IPS-20b (cell line): Measurements from ENCODE around the gene INPP5A.

Experiments
- H3K27ac ChIP-seq: one replicate; pipeline ENCODE4 v1.5.1; 2013; ENCODE audit warnings: low read length
- H3K27me3 ChIP-seq: 2 replicates; pipeline ENCODE4 v1.6.1; 2013; ENCODE audit warnings: mild to moderate bottlenecking, low read length, inconsistent platforms; ENCODE audit not compliant: insufficient read depth
- H3K36me3 ChIP-seq: 2 replicates; pipeline ENCODE4 v1.6.1; 2013; ENCODE audit warnings: low read depth, mild to moderate bottlenecking, inconsistent platforms, low read length, moderate library complexity; ENCODE audit not compliant: insufficient read depth
- H3K4me1 ChIP-seq: 2 replicates; pipeline ENCODE4 v1.6.1; 2013; ENCODE audit warnings: mild to moderate bottlenecking, control low read depth, inconsistent platforms, low read length, moderate library complexity; ENCODE audit not compliant: insufficient read depth
- H3K4me3 ChIP-seq: 2 replicates; pipeline ENCODE4 v1.5.1; 2013; ENCODE audit warnings: mild to moderate bottlenecking, low read length, inconsistent platforms
- H3K9ac ChIP-seq: 2 replicates; pipeline ENCODE4 v1.6.1; 2013; ENCODE audit warnings: low read depth, mild to moderate bottlenecking, inconsistent platforms, low read length, moderate library complexity
- H3K9me3 ChIP-seq: 2 replicates; pipeline ENCODE4 v1.6.1; 2013; ENCODE audit warnings: mild to moderate bottlenecking, low read depth, low read length, inconsistent platforms; ENCODE audit not compliant: insufficient read depth

The INPP5A gene

DNA sequence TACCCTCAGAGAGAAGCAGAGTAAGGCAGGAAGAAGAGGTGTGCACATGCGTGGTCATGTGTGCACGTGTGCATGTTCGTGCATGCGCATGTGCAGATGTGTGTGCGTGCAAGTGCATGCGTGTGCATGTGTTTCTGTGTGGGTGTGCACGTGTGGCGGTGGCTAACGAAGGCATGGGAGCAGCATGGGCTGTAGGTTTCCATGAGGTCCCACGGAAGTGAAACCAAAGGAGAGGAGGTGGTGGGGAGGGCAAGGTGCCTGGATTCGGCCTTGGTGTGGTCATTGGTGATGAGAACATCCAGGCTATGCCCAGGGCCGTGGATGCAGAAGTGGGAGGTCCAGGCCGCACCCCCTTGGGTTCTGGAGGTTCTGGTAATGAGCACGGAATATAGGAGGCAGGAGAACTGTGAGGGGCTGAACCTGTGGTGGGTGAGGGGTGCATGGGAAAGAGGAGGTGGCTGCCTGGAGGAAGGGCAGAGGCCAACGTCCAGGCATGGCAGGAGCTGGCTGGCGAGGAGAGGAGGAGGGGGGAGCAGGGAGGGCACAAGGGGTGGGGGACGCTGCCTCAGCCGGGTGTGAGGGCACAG is 2.4 kb upstream of the INPP5A start:
- Histone ChIP-seq H3K27me3 (peaks cover 34% of the 10 kb centered on the region), H3K4me1 (peaks cover 18% of the 10 kb centered on the region), H3K9me3 (peaks cover 5% of the 10 kb centered on the region; the same call in 1 of the 2 replicates), H3K9ac (no peak overlapping the region), H3K4me3 (no peak overlapping the region), H3K36me3 (no peaks in the 10 kb centered on the region), H3K27ac (no peak overlapping the region)

DNA sequence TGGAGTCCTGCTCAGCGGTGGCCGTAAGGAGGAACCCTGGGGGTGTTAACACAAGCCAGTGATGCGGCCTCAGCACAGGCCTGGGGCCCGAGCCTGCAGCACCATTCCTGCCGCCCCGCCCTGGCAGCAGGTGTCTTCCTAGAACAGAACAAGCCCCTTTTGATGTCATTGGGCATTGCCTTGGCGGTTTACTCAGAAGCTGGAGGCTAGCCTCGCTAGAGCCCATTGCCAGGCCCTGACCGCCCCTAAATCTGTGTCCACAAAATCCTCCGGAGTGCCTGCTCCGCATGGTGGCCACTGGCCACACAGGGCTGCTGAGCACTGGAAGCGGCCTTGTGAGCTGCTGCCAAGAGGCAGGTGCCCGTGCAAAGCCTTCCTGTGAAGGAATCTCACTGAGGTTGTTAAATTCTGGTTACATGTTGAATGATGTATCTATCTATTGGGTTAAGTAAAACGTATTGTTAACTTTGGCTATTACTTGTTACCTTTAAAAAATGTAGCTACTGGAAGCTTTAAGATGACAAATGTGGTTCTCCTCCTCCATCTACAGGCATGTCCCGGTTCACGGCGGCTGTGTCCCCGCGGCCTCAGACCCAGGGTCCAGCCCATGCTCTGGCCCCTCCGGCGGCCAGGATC is 1.2 kb upstream of the INPP5A start:
- Histone ChIP-seq H3K4me3 (peak overlapping the region; percentile 71), H3K4me1 (peaks cover 29% of the 10 kb centered on the region), H3K27me3 (peaks cover 35% of the 10 kb centered on the region), H3K36me3 (no peaks in the 10 kb centered on the region), H3K9me3 (peaks cover 4% of the 10 kb centered on the region; the same call in 1 of the 2 replicates), H3K27ac (no peak overlapping the region), H3K9ac (peak overlapping the region; percentile 61; the same call in 1 of the 2 replicates)

DNA sequence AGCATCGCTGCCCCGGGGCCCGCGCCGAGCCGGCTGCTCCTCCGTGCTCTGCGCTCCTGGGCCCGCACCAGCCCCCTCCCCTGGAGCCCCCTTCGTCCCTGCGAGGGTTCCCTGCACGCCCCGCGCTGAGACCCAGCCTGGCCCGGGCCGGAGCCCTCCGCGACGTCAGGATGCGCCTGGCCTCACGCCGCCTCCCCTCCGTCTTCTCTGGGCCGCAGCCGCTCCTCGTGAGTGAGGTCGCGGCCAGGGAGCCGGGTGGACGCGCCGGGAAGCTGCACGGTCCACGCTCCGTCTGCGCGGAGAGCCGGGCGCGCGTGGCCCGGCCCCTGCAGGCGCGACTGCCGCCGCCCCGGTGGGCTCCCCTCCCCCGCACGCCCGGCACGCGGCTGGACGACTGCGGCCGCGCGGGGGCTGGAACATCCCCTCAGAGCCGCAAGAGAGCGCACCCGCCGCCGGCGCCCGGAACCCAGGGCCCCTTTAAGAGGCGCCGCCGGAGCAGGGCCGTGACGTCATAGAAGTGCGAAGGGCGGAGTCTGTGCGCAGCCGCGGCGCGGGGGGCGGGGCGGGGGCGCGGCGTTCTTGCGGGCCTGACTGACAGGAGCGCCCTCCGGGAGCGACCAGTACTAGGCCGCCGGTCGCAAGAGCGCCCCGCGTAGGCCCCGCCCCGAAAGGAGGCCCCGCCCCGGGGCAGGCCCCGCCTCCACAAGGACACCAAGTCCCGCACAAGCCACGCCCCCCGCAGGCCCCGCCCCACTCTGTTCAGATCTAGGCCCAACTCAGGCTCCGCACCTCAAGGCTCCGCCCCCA is 507 bp upstream of the INPP5A start:
- Histone ChIP-seq H3K4me1 (peaks cover 36% of the 10 kb centered on the region), H3K36me3 (no peaks in the 10 kb centered on the region), H3K4me3 (peak overlapping the region; percentile 71), H3K27me3 (peaks cover 35% of the 10 kb centered on the region), H3K9me3 (no peaks in the 10 kb centered on the region), H3K9ac (peak overlapping the region; percentile 61; the same call in 1 of the 2 replicates), H3K27ac (no peak overlapping the region)

DNA sequence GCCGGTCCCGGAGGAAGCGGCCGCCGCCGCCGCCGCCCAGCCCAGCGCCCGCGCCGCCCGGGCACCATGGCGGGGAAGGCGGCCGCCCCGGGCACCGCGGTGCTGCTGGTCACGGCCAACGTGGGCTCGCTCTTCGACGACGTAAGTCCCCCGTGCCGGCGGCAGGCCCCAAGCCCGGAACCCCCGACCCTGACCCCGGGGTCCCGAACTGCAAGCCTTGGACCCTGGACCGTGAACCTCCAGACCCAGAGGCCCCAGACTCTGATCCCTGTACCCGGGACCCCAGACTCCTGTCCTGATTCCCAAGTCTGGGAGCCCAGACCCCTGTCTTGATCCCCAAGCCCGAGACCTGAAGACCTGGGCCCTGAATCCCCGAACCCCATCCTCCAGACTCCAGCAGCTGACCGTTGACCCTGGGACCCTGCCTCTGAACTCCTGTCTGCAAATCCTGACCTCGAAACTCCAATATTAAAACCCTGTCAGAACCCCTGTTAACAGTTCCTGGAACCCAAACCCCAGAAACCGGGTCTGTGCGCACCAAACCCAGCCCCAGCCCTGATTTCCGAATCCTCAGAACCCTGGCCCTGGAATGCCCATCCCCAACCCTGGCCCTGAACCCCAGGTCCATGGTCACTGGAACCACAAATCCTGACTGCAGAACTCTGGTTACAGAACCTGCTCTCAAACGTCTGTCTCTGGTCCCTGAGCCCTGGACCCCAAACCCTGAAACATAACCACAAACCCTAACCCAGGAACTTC is 623 bp downstream of the INPP5A start:
- no peaks in the 10 kb centered on the region for H3K9me3 ChIP-seq
- H3K4me1 ChIP-seq = peaks cover 37% of the 10 kb centered on the region
- peak overlapping the region; percentile 81 for H3K4me3 ChIP-seq
- no peak overlapping the region for H3K27ac ChIP-seq
- no peaks in the 10 kb centered on the region for H3K36me3 ChIP-seq
- peaks cover 35% of the 10 kb centered on the region for H3K27me3 ChIP-seq
- H3K9ac ChIP-seq = peak overlapping the region; percentile 67; the same call in 1 of the 2 replicates

DNA sequence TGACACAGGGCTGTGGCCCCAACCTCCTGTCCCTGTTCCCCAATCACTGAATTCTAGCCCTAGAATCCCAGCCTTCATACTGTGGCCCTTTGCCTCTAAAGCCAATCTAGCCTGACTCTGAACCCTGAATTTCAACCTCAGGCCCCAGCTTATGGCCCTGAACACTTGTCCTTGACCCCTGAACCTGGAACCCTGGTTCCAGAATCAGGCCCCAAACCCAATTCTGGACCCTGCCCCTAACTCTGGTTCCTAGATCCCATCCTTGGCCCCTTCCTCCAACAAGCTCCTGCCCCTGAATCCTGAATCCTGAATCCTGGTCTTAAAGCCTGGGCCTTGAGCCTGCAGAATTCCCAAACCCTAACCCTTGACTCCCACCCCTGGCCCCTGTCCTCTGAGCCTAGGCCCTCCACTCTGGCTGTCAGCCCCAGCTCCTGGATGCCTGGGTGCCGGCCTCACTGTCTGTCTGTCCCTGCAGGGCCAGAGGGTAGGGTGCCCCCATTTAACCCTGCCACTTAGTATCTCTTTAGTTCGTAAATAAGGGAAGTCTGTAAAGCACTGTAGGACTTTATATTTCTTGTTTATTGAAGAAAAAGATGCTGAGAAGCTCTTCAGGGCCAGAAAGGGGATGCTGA is 1.3 kb downstream of the INPP5A start:
- peaks cover 35% of the 10 kb centered on the region for H3K27me3 ChIP-seq
- no peak overlapping the region for H3K9ac ChIP-seq
- H3K27ac ChIP-seq = no peak overlapping the region
- H3K4me3 ChIP-seq = peak overlapping the region; percentile 81
- no peaks in the 10 kb centered on the region for H3K36me3 ChIP-seq
- peaks cover 37% of the 10 kb centered on the region for H3K4me1 ChIP-seq
- H3K9me3 ChIP-seq = no peaks in the 10 kb centered on the region

DNA sequence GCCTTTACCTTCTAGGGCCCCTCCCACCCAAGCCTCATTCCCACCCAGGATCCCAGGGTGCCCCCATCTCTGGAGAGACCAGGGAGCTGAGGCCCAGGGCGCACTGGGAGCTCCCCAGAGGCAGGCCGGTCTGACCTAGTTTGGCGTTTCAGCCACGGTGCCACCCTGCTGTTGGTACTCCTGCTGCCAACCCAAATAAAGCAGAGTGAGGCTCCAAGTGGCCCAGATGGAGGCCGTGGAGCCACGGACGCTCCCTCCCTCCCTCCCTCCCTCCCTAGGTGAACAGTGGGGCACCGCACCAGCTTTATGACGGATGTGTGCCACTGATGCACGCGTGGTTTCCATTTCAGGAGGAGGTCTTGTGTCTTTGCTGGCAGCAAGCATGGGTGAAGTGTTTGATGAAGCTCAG is 1.8 kb downstream of the INPP5A start:
- no peak overlapping the region for H3K4me3 ChIP-seq
- no peak overlapping the region for H3K9ac ChIP-seq
- peaks cover 37% of the 10 kb centered on the region for H3K4me1 ChIP-seq
- H3K36me3 ChIP-seq = no peaks in the 10 kb centered on the region
- H3K9me3 ChIP-seq = no peaks in the 10 kb centered on the region
- H3K27ac ChIP-seq = no peak overlapping the region
- peaks cover 35% of the 10 kb centered on the region for H3K27me3 ChIP-seq

DNA sequence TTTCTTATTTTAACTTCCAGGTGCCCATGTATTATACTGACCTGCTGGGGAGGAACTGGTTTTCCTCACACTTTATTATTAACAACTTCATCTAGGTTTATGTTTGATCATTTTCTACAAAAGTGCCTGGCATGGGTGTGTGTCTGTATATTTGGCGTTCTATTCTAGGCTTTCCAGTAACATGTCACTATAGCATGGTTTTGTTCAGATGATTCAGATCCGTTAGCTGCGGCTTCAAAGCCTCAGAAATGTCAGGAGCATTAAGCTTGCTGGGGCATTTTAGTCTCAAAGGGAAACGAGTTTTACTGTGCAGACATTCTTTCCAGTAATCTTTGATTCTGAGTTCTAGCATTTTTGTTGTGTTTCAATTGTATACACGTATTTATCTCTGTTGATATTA is 2.3 kb downstream of the INPP5A start:
- Histone ChIP-seq H3K27me3 (peaks cover 35% of the 10 kb centered on the region), H3K9me3 (no peaks in the 10 kb centered on the region), H3K36me3 (no peaks in the 10 kb centered on the region), H3K4me3 (no peak overlapping the region), H3K27ac (no peak overlapping the region), H3K9ac (no peak overlapping the region), H3K4me1 (peaks cover 37% of the 10 kb centered on the region)

DNA sequence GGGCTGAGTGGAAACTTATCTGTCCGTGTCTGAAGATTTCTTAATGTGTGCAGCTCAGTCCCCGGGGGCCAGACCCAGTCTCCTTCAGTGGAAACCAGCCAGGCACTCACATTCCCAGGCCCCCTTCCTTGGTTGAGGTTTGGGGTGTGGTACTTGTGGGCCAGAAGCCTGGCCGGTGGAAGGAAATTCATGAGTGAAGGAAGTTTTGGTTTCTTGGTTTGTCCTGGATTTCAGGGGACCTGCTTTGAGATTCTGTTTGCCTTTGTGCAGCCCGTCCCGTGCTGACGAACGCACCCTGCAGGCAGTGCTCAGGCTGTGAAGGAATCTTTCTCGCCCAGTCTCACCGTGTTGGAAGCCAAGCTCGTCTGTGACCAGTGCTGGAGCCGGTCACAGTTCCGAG is 2.9 kb downstream of the INPP5A start:
- H3K36me3 ChIP-seq = no peaks in the 10 kb centered on the region
- H3K4me3 ChIP-seq = no peak overlapping the region
- peaks cover 37% of the 10 kb centered on the region for H3K4me1 ChIP-seq
- no peaks in the 10 kb centered on the region for H3K9me3 ChIP-seq
- H3K27ac ChIP-seq = no peak overlapping the region
- H3K27me3 ChIP-seq = peaks cover 31% of the 10 kb centered on the region
- no peak overlapping the region for H3K9ac ChIP-seq

DNA sequence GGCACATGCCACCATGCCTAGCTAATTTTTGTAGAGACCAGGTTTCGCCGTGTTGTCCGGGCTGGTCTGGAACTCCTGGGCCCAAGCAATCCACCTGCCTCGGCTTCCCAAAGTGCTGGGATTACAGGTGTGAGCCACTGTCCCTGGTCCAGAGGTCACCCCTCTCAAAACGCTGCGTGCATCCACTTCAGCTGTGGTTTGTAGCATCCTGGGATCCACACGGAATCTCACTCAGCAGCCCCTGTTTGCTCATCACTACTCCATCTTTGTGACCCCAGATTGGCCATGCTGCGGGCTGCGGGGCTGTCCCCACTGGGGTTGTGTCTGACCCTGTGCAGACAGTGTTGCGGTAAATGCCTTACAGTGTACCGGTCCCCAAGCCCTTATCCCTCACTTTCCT is 3.5 kb downstream of the INPP5A start:
- no peak overlapping the region for H3K9ac ChIP-seq
- peaks cover 24% of the 10 kb centered on the region for H3K27me3 ChIP-seq
- H3K4me3 ChIP-seq = no peak overlapping the region
- H3K4me1 ChIP-seq = peaks cover 33% of the 10 kb centered on the region
- H3K27ac ChIP-seq = no peak overlapping the region
- no peaks in the 10 kb centered on the region for H3K36me3 ChIP-seq
- no peaks in the 10 kb centered on the region for H3K9me3 ChIP-seq

DNA sequence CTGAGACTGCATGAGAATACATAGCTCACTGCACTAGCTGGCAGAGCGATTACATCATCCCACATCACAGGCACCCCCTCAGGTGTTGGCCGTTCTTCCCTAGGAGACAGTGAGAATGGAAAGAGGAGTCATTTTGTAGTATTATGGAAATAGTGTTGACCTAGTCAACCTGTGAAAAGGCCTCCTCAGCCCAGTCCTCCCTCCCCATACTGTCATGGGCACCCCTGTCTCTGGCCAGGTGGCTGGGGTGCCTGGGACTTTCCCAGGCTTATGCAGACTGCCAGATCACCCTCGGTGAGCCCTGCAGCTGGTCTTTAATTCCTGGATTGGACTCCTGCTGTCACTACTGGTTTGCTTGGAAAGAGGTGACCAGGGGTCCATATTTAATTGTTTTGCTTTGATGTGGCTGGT is 4.0 kb downstream of the INPP5A start:
- peaks cover 29% of the 10 kb centered on the region for H3K4me1 ChIP-seq
- H3K4me3 ChIP-seq = no peak overlapping the region
- peaks cover 19% of the 10 kb centered on the region for H3K27me3 ChIP-seq
- H3K27ac ChIP-seq = no peak overlapping the region
- no peaks in the 10 kb centered on the region for H3K9me3 ChIP-seq
- H3K36me3 ChIP-seq = no peaks in the 10 kb centered on the region
- no peak overlapping the region for H3K9ac ChIP-seq
